GM19043 (cell line): ENCODE data around the gene NYAP2.

ENCODE experiments used
- ATAC-seq: cut with Tn5 transposase; IDR thresholded peaks from one replicate; pipeline ENCODE4 v1.9.1; 2021; ENCODE audit warnings: low read depth; ENCODE audit not compliant: unreplicated experiment

Gene NYAP2

GRCh38 chr2:225399504-225399903 lies at the start of gene NYAP2:
NYAP2 (plus strand) TSS chr2:225399710; CDS start chr2:225408881, 9,171 bp downstream.
- ATAC-seq: no peak

- no peak for ATAC-seq
These were observed 45.9 kb upstream of the NYAP2 start for GRCh38 chr2:225353579-225354085.

GRCh38 chr2:225354281-225354774 lies 45.2 kb upstream of the NYAP2 start:
- no peak for ATAC-seq

GRCh38 chr2:225355788-225356187 lies 43.7 kb upstream of the NYAP2 start:
- ATAC-seq: no peak

- no peak for ATAC-seq
These were observed 32.8 kb upstream of the NYAP2 start for GRCh38 chr2:225366731-225367130.

- no peak for ATAC-seq
These were observed 32.0 kb upstream of the NYAP2 start for GRCh38 chr2:225367482-225367881.

GRCh38 chr2:225378984-225379383 lies 20.5 kb upstream of the NYAP2 start:
- ATAC-seq: no peak

GRCh38 chr2:225379856-225380255 lies 19.7 kb upstream of the NYAP2 start:
- ATAC-seq: no peak

GRCh38 chr2:225381609-225382008 lies 17.9 kb upstream of the NYAP2 start:
- no peak for ATAC-seq

GRCh38 chr2:225398372-225398771 lies 1.1 kb upstream of the NYAP2 start:
- no peak for ATAC-seq

GRCh38 chr2:225400060-225400511 lies 576 bp downstream of the NYAP2 start:
- no peak for ATAC-seq

GRCh38 chr2:225400546-225401400 lies 1.3 kb downstream of the NYAP2 start:
- ATAC-seq: no peak

GRCh38 chr2:225402210-225402776 lies 2.8 kb downstream of the NYAP2 start:
- no peak for ATAC-seq

- ATAC-seq: no peak
These were observed 11.9 kb downstream of the NYAP2 start for GRCh38 chr2:225411452-225411851.

GRCh38 chr2:225413786-225414185 lies 14.3 kb downstream of the NYAP2 start:
- no peak for ATAC-seq

- no peak for ATAC-seq
These were observed 15.4 kb downstream of the NYAP2 start for GRCh38 chr2:225414902-225415301.

GRCh38 chr2:225415341-225415740 lies 15.8 kb downstream of the NYAP2 start:
- ATAC-seq: no peak

- no peak for ATAC-seq
These were observed 16.3 kb downstream of the NYAP2 start for GRCh38 chr2:225415792-225416191.

- ATAC-seq: no peak
These were observed 17.3 kb downstream of the NYAP2 start for GRCh38 chr2:225416616-225417367.

GRCh38 chr2:225419033-225419432 lies 19.5 kb downstream of the NYAP2 start:
- ATAC-seq: no peak

- ATAC-seq: no peak
These were observed 22.6 kb downstream of the NYAP2 start for GRCh38 chr2:225422145-225422544.
